ENCODE data around the gene RNU5D-1.

GRCh38 chr1:44739307-44740178 lies 8.6 kb upstream of the RNU5D-1 start, which contains the start of gene KIF2C:
- TF ChIP-seq POLR2AphosphoS5 (IDR thresholded peaks at IDR 0.05) (peak; percentile 87 to 95 (median 91)), POLR2A (IDR thresholded peaks at IDR 0.05) (peak; percentile 57 to 74), EP300 (IDR thresholded peaks at IDR 0.05) (peak in 2 of 4 donors; percentile 2 to 54)
- TF ChIP-seq, protein P1, sequence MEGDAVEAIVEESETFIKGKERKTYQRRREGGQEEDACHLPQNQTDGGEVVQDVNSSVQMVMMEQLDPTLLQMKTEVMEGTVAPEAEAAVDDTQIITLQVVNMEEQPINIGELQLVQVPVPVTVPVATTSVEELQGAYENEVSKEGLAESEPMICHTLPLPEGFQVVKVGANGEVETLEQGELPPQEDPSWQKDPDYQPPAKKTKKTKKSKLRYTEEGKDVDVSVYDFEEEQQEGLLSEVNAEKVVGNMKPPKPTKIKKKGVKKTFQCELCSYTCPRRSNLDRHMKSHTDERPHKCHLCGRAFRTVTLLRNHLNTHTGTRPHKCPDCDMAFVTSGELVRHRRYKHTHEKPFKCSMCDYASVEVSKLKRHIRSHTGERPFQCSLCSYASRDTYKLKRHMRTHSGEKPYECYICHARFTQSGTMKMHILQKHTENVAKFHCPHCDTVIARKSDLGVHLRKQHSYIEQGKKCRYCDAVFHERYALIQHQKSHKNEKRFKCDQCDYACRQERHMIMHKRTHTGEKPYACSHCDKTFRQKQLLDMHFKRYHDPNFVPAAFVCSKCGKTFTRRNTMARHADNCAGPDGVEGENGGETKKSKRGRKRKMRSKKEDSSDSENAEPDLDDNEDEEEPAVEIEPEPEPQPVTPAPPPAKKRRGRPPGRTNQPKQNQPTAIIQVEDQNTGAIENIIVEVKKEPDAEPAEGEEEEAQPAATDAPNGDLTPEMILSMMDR (IDR thresholded peaks at IDR 0.05) = no peak
